ENCODE data around the gene HAAO. TPM values are rescaled to one million over a fixed set of nuclear protein-coding genes. Genes with fewer than 3 reads are reported as not detected.

The HAAO gene
- total RNA-seq, 1 donor from 2014 or later, result 14.5 TPM

DNA sequence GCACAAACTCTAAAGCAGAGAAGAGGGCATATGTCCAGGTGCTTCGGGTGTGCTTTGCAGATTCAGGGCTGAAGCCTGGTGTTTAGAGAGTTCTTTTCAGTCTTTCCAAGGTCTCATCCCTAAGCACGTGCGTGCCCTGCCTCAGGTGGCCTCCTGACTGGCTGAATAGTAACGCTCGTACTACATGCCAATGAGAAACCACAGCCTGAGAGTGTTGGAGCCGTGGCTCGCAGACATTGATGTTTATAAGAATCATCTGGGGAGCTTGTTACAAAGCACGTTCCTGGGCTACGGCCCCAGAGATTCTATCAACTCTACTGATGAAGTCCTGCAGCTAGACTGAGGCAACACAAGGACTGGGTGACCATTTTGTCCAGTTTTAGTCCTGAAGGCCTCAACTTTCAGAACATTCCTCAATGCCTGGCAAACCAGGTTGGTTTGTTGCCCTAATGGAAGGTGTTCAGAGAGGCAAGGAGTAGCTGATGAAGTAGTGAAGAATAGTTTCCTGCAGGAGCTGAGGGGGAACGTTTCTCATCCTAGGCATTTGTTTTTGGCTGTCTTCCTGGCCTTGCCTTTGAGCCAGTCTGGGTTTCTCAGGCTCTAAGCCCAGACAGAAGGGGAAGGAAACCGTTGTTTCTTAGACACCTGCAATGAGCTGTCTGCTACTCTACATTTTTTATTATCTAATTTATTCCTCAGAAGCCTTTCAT is 31.5 kb upstream of the HAAO start:
- H3K4me3 Mint-ChIP-seq (ENCODE audit: low read depth), result no peak overlapping the region
- no peaks in the 10 kb centered on the region for H3K36me3 Mint-ChIP-seq (ENCODE audit: insufficient read depth)
- peaks cover under 1% of the 10 kb centered on the region for H3K4me1 Mint-ChIP-seq (ENCODE audit: low read depth)
- no peak overlapping the region for H3K27ac Mint-ChIP-seq
- no peak for TF ChIP-seq CTCF (IDR thresholded peaks at IDR 0.05; ENCODE audit: unreplicated experiment)
- peaks cover 24% of the 10 kb centered on the region for H3K27me3 Mint-ChIP-seq
- no peaks in the 10 kb centered on the region for H3K9me3 Mint-ChIP-seq (ENCODE audit: low read depth)
- DNase-seq (ENCODE audit: low spot score, unreplicated experiment), result no peak

DNA sequence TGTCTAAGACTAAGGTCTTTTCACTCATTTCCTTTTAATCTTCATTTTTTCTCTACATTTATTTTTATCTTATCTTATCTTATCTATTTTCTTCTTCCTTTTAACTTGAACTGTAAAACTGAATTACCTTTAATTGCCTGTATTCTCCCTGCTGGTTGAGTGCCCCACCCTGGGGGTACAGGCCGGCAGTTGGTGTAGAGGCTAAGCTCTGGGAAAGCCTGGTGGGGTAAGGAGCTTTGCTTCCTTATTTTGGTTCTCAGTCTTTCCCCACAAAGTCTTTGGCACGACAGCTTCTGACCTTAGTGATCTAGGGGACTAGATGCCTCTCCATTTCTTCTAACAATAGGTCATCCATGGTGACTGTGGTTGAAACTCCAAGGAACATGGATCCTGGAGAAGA is 26.8 kb upstream of the HAAO start:
- no peak for TF ChIP-seq CTCF (IDR thresholded peaks at IDR 0.05; ENCODE audit: unreplicated experiment)
- Mint-ChIP-seq H3K4me1 (ENCODE audit: low read depth) (no peaks in the 10 kb centered on the region), H3K4me3 (ENCODE audit: low read depth) (no peak overlapping the region), H3K27ac (no peak overlapping the region), H3K27me3 (no peaks in the 10 kb centered on the region), H3K9me3 (ENCODE audit: low read depth) (peaks cover 3% of the 10 kb centered on the region), H3K36me3 (ENCODE audit: insufficient read depth) (no peaks in the 10 kb centered on the region)
- no peak for DNase-seq (ENCODE audit: low spot score, unreplicated experiment)

DNA sequence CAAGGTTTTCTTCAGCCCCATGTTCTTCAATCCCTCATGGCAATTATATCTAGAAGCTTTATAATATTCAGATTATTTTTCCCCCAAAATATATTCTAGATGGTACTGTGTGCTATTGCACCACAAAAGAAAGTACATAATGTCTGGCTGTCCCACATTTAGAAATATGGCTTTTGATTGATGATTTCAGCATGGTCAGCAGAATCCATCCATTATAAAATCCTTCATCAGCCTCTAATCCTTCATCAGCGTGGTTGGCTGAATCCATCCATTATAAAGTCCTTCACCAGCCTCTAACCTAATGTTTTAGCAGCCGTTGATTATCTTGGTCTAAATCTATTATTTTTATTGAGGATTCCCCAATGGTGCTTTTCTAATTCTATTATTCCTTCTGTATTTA is 23.3 kb upstream of the HAAO start:
- no peak for DNase-seq (ENCODE audit: low spot score, unreplicated experiment)
- peaks cover 7% of the 10 kb centered on the region for H3K9me3 Mint-ChIP-seq (ENCODE audit: low read depth)
- H3K27me3 Mint-ChIP-seq, result no peaks in the 10 kb centered on the region
- no peak for TF ChIP-seq CTCF (IDR thresholded peaks at IDR 0.05; ENCODE audit: unreplicated experiment)
- no peak overlapping the region for H3K4me3 Mint-ChIP-seq (ENCODE audit: low read depth)
- no peak overlapping the region for H3K27ac Mint-ChIP-seq
- H3K4me1 Mint-ChIP-seq (ENCODE audit: low read depth), result peaks cover 3% of the 10 kb centered on the region
- H3K36me3 Mint-ChIP-seq (ENCODE audit: insufficient read depth), result peaks cover 2% of the 10 kb centered on the region

DNA sequence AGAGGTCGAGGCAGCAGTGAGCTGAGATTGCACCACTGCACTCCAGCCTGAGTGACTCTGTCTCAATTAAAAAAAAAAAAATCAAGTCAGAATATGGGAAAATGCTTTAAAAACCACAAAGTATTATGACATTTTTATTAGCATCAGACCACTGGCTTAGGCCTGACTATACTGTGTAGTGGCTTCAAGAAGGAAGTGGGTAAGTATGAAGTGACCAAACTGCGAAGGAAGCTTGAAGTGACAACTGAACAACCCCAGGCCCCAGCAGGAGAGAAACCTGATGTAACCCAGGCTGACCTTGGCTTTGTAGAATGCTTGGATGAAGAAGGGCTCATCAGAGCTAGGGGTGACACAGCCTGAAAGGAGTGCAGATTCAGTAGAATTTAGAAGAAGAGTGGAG is 21.4 kb upstream of the HAAO start:
- Mint-ChIP-seq H3K36me3 (ENCODE audit: insufficient read depth) (peaks cover 2% of the 10 kb centered on the region), H3K27me3 (no peaks in the 10 kb centered on the region), H3K27ac (no peak overlapping the region), H3K4me1 (ENCODE audit: low read depth) (peaks cover 8% of the 10 kb centered on the region), H3K9me3 (ENCODE audit: low read depth) (peaks cover 7% of the 10 kb centered on the region), H3K4me3 (ENCODE audit: low read depth) (no peak overlapping the region)
- DNase-seq (ENCODE audit: low spot score, unreplicated experiment), result no peak
- TF ChIP-seq CTCF (IDR thresholded peaks at IDR 0.05; ENCODE audit: unreplicated experiment), result no peak

GRCh38 chr2:42812899-42813479 is 20.6 kb upstream of the HAAO start:
- Mint-ChIP-seq H3K4me3 (ENCODE audit: low read depth) (no peak overlapping the region), H3K36me3 (ENCODE audit: insufficient read depth) (peaks cover 2% of the 10 kb centered on the region), H3K27ac (peak overlapping the region; percentile 19), H3K27me3 (no peaks in the 10 kb centered on the region), H3K9me3 (ENCODE audit: low read depth) (peaks cover 7% of the 10 kb centered on the region), H3K4me1 (ENCODE audit: low read depth) (peaks cover 9% of the 10 kb centered on the region)
- peak; percentile 63 for TF ChIP-seq CTCF (IDR thresholded peaks at IDR 0.05; ENCODE audit: unreplicated experiment)
- no peak for DNase-seq (ENCODE audit: low spot score, unreplicated experiment)

Measured in progenitor cell of endocrine pancreas (in vitro differentiated cells).